GM21723 (cell line): ENCODE results near the gene GGA1.
"Not testable (repeated sequence)": the region's sequence is repeated elsewhere in the genome, so short reads cannot be mapped to it uniquely, and the experiment has no call there.

Experiments used
- ATAC-seq: cut with Tn5 transposase; IDR thresholded peaks from one replicate; pipeline ENCODE4 v1.9.1; 2021; ENCODE audit warnings: mild to moderate bottlenecking, moderate library complexity; ENCODE audit not compliant: unreplicated experiment

The GGA1 gene

DNA sequence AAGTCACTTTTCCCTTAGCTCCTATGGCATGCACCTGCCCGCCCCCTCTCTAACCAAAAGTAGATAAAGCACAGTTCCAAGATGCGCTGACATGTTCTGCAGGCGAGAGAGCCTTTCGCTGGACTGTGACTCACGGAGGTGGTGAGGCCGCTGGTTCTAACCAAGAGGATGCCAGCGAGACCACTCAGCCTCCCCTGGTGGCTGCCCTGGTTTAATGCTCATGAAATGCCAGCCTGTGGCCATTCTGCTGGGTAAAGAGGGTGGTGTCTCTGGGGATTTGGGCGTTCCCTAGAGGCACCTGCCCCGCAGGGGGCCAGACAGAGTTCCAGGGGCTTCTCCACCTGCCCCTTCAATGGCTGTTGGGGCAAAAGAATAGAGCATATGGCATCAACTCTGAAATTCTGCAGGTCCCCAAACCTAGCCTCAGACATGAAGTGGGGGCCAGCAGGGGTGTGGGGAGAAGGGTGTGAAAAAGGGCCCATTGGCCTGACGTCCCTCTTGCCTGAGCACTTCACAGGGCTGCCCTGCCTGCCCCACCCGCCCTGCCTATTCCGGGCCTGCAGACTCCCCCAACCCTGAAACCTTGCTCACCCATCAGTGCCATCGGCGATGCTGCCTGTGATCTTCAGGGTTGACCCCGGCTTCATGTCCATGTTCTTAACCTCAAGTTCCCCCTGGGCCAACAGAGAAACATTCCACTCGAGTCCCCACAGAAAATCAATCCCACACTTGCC, 37.2 kb upstream of the GGA1 start:
- ATAC-seq, result no peak

DNA sequence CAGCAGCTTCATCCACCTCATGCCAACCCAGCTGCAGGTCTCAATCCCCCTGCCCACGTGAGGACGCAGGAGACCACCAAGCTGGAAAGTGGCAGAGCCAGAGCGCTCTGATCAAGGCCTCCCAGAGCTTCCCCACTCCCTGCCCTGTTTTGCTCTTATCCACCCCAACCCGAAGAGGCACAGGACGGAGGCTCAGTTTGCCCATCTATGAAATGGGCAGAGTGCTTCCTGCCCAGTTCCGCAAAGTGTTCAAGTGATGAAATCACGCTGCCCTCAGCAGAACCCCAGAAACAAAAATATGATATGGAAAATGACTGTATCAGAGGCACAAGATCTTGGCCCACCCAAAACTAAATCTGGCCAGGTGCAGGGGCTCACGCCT, 36.7 kb upstream of the GGA1 start:
- no peak for ATAC-seq

DNA sequence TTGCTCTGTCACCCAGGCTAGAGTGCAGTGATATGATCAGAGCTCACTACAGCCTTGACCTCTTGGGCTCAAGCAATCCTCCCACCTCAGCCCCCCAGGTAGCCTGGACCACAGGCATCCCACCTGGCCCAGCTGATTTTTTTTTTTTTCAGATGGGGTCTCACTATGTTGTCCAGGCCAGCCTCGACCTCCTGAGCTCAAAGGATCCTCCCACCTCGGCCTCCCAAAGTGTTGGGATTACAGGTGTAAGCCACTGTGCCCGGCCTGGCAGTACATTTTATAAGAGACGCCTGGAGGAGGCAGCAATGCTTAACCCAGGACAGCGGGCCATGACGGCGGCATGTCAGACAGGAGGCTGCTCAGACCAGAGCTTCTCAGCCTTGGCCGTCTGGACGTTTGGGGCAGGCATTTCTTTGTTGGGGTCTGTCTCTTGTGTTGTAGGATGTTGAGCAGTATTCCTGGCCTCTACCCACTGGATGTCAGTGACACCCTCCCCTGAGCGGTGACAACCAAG, 33.1 kb upstream of the GGA1 start:
- ATAC-seq, result no peak

DNA sequence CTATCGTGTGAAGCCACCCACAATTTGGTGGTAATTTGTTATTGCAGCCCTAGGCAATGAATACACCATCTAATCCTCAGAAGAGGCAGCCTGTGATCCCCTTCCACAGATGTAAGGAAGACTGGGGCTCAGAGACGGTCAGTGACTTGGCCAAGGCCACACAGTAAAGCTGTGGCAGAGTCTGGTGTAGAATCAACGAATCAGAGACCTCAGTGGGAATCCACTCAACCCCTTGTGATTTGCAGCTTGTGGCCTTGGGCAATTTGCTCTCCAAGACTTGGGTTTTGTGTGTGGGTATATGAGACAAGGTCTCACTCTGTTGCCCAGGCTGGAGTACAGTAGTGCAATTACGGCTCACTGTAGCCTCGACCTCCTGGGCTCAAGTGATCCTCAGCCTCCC, 30.6 kb upstream of the GGA1 start:
- ATAC-seq, result no peak

DNA sequence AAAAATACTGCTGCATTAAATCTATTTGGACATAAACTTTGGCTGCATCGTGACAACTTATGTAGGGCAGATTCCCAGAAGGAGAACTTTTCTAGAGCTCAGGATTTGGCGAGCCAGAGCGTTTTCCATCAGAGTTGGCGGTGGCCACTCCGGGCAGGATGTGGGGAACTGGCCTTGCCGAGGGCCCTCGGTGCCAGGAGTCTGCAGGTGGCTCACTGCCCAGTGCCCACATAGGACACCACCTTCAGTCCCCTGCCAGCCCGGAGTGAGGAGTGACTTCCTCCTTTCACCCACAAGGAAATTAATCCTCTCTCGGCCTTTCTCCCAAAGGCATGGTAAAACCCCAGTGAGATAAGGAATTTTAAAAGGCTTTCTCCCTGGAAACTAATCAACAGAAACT, 27.1 kb upstream of the GGA1 start:
- no peak for ATAC-seq

DNA sequence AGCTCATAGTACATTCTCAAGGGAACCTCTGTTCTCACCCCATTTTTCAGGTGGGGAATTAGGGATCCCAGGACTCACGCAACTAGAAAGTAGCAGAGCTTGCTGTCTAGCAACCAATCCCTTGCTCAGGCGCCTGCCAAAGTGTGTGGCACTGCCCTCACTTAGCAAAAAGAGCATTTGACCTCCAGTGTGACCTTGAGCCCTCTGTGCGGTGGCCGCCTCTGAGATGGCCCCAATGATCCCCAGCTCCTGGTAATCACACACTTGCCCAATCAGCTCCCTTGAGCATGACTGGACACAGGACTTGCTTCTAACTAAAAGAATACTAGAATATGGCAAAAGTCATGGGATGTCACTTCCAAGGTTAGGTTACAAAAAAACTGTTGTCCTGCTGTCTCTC, 26.1 kb upstream of the GGA1 start:
- ATAC-seq, result no peak

DNA sequence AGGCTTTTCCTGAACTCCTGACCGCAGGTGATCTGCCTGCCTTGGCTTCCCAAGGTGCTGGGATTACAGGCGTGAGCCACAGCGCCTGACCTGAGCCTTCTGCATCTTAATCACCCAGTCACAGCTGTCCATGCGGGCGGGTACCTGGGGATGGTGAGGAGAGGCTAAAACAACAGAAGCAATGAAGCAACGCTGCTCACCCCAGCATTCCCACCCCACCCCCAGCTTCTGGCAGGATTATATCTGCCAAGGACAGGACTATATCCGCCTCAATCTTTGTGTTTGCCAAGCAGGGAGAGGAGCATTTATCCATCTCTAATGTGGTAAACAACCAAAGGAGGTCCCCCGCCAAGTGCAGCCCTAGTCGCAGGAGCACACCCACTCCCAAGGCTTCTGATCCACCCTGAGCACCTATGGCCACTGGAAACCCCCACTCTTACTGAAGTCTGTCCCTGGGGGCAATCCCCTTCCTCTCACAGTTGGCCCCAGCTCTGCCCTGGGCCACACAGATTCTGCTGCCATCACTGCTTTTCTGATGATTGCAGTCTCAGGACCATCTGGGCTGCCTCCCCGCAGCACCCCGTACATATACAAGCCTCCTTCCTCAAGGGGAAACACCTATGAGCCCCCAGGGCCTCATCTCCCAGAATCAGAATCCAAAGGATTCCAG, 20.0 kb upstream of the GGA1 start:
- no peak for ATAC-seq

DNA sequence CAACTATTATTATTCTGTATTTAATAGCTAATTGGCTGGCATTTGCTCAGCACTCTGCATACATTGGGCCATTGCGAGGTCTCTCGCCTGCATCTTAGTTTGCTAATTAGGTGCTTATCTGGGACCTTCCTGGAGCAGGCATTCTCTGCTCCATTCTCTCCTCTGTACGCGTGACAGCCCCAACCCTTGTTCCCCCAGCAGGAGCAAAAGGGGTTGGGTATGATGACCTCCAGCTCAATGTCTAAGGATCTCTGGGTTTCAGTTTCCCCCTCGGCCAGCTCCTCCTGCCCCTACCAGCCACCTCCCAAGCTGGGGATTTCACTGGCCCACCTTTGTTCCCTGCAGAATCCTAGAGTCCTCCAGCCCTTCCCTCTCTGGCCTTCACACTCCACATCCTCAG, 19.0 kb upstream of the GGA1 start:
- ATAC-seq, result no peak

DNA sequence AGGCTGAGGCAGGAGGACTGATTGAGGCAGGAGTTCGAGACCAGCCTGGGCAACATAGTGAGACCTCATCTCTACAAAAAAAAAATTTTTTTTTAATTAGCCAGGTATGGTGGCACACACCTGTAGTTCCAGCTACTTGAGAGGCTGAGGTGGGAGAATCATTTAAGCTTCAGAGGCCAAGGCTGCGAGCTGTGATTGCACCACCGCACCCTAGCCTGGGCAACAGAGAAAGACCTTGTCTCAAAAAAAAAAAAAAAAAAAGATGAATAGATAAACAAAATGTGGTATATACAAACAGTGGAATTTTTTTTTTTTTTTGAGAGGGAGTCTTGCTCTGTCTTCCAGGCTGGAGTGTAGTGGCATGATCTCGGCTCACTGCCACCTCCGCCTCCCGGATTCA, 17.6 kb upstream of the GGA1 start:
- not testable (repeated sequence) for ATAC-seq

DNA sequence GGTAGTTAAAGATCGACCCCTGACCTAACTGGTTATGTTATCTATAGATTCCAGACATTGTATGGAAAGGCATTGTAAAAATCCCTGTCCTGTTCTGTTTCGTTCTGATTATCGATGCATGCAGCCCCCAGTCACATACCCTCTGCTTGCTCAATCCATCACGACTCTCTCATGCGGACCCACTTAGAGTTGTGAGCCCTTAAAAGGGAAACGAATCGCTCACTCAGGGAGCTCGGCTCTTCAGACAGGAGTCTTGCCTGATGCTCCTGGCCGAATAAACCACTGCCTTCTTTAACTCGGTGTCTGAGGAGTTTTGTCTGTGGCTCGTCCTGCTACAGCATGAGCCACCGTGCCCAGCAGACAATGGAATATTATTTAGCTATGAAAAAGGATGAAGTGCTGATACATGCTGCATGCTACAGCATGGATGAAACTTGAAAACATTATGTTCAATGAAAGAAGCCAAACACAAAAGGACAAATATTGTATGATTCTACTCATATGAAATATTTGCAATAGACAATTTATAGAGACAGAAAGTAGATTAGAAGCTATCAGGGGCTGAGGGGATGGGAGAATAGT, 16.7 kb upstream of the GGA1 start:
- no peak for ATAC-seq

DNA sequence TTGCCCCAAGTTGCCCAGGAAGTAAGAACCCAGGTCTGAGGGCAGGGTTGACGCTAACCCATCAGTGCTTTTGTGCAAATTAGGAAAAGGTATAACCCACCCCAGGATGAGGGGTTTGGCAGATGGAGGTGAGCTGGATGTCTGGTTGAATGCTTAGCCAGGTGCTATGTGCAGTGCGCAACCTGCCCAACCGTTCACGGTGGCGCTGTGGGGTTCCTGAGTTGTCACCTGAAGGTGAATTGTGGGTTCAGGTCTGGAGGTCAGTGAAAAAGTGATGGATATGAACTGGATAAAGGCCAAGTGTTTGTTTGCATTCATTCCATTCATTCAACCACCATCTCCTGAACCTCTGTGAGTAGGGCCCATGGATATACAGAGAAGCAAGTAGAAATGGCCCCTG, 14.4 kb upstream of the GGA1 start:
- ATAC-seq, result no peak

DNA sequence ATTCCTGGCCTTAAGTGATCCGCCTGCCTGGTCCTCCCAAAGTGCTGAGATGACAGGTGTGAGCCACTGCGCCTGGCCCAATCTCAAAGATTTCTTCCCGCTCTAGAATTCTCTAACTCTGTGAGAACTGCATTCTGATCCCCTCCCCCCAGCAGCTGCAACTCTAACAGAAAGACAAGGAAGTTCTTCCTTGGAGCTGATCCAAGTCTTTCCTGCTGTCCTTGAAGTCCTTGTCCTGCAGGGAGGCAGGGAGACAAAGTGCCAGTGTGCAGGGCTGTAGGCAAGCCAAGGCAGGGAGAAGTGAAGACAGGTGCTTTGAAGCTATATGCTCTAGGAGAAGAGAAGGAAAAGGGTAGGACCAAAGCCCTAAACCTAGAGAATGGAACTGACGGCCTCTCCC, 9.5 kb upstream of the GGA1 start:
- no peak for ATAC-seq

DNA sequence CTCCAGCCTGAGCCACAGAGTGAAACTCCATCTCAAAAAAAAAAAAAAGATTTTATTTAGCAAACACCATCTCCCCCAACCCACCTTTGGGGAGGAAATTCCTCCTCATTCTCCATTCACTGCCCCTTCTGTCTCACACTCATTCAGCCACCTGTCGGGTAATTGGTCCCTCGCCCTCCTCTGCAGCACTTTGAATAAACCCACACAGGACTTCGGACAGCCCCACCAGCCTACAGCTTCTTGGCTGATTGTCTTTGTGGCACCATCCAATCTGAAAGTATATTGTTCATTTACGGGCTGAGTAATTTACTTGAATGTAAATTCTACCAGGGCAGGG, 7.5 kb upstream of the GGA1 start:
- no peak for ATAC-seq

DNA sequence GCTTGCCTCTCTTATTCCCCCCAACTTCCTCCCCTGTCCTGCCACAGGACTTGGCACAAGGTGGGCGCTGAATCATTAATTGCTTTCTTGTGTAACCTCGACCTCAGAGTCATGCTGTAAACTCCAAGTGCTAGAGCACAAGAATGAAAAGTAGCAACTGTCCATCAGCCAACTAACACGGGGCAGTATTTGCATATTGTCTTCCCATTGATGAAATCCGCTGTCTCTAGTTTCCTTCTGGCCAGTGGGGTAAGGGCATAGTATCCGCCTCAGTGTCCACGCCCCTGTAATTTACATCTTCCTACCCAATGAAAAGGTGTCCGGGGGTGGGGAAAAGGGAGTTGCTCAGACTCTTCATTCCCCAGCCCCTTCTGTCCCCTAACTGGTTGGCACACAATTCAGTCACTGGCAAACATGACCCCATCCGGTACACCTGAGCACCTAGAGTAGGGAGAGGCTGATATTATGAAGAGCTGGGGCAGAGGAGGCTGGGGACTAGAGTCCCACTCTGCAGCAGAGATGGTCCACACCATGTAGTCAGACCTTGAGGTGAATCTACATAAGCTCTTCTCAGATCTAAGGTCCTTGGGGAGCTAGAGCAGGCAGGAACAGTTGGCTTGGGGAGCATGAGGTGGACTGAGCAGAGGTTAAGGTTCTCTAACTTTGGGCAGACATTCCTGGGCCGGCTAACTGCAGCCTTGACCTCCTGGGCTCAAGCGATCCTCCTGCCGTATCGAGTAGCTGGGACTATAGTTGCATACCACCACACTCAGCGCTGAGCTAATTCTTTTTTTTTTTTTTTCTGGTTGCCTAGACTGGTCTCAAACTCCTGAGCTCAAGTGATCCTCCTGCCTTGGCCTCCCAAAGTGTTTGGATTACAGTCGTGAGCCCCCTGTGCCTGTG, 6.8 kb upstream of the GGA1 start:
- ATAC-seq, result no peak

DNA sequence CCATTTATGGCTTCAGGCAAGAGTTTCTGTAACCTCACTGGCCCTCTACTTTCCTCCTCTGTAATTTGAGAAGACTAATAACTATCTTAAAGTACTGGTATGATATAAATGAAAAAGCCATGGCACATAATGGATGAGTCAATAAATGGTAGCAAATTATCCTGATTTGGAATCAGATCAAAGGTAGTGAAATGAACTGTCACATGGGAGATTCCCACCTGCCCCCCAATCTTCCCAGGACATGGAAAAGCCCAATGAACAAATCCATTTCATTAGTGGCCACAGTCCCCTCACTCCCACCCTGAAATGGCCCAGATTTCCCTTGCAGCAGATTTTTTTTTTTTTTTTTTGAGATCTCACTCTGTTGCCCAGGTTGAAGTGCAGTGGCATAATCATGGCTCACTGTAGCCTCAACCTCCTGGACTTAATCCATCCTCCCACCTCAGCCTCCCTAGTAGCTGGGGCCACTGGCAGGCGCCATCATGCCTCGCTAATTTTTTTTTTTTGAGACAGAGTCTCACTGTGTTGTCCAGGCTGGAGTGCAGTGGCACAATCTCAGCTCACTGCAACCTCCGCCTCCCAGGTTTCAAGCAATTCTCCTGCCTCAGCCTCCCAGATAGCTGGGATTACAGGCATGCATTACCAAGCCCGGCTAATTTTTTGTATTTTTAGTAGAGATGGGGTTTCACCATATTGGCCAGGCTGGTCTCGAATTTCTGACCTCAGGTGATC, 5.9 kb upstream of the GGA1 start:
- ATAC-seq, result not testable (repeated sequence)

DNA sequence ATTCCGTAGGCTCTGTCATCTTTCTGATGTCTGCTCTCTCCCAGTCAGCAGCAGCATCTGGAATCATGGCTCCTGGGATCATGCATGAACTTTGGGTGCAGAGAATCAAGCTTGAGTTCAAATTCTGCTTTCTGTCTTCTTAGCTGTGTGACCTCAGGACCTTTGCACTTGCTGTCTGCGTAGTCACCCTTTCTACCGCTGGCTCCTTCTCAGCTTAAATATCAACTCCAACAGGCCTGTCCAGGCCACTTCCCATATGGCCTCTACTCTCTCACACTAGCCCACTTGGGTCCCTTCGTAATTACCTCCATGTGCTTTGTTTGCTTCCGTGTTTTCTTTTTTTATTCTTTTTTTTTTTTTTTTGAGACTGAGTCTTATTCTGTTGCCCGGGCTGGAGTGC, 4.6 kb upstream of the GGA1 start:
- ATAC-seq, result no peak

DNA sequence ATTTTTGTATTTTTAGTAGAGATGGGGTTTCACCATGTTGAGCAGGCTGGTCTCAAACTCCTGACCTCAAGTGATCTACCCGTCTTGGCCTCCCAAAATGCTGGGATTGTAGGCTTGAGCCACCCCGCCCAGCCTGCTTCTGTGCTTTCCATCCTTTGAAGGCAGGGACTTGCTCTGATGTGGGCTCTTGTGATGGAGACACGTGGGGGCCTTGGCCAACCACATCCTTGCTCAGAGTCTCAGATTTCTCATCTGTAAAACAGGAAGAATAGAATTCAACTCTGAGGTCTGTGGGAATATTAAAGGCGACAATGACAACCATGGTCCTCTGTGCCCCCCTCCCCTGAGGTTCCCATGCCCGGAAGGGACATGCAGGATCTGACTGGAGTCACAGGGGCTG, 3.8 kb upstream of the GGA1 start:
- no peak for ATAC-seq

DNA sequence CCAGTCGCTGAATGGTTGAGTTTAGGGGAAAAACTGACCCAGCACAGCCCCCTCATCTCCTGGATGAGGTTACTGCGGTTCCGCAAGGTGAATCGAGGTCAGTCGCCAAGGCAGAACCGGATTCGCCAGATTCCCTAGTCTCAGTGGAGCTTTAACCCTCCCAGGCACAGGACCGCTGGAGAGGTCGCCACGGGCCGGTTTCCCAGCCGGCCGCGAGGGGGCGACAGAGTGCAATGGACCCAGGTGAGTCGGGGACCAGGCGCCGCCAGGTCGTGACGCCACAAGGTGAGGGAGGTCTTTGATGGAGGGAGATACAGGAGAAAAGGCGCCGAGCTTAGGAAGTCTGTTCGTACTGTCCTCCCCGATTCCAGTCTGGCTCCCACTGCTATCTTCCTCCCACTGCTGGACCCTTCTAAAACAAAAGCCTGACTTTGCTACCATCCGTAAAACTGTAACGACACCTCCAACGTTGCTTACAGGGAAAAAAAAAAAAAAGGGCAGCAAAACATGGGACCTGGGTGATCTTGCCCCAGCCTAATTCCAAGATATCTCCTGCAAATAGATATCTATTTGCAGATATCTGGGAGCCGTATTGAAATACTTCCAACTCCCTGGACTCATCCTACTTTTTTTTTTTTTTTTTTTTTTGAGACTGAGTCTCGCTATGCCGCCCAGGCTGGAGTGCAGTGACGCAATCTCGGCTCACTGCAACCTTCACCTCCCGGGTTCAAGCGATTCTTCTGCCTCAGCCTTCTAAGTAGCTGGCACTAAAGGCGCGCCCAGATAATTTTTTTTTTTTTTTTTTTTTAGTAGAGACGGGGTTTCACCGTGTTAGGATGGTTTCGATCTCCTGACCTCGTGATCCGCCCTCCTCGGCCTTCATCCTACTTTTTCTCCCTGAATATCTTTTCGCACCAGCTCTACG, 1.4 kb upstream of the GGA1 start:
- peak; percentile 32 for ATAC-seq

DNA sequence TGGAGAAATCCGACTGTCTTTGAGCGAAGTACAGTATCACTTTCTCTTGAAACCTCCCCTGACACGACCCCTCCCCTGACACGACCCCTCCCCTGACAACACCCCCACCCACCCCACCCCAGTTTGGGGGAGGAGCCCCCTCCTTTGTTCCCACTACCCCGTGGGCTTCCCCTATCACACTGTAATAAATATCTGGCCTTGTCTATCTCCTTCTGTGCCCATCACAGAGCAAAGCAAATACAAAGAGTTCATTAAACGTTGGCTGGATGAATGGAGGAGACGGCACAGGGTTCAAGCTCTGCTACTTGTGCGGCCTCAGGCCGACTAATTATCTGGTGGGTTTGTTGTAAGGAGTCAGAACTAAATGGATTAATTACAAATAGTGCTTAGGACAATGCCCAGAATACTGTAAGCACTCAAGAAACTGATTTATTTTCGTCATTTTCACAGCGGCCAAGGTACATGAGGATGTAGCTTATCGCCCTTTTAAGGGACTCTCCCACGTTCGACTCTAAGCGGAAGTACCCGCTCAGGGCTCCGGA, 628 bp upstream of the GGA1 start:
- peak; percentile 56 for ATAC-seq
